GM19043 (cell line): ENCODE measurements around the gene PTPN13.

ENCODE experiments used
- ATAC-seq: cut with Tn5 transposase; IDR thresholded peaks from one replicate; pipeline ENCODE4 v1.9.1; 2021; ENCODE audit warnings: low read depth; ENCODE audit not compliant: unreplicated experiment

PTPN13 gene

DNA sequence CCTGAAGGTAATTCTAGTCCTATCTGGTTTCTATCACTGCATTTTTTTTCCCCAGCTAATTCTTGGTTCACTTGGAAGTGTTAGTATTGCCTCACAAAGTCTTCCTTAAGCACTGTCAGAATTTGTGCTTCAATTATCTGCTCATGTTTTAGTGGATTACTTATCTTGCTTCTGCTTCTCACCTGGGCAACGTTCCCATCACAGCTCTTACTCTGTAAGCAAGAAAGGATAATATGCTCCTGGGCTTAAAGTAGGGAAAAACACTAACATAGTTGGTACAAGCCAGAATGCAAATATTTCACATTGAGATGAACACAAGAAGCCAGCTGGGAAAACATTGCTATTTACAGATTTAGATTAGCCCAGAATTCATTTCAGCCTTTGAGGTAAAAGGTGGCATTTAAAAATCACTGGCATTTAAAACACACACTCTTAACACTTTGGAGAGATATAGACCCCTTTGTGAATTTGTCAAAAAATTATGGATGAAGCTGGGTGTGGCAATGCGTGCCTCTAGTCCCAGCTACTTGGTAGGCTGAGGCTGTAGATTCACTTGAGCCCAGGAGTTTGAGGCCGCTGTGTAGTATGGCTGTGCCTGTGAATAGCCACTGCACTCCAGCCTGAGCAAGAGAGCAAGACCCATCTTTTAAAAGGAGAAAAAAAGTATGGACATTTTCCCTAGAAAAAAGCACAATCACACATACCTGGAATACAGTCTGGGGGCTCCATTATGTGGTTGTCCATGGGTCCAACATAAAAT, 6.6 kb upstream of the PTPN13 start:
- no peak for ATAC-seq

DNA sequence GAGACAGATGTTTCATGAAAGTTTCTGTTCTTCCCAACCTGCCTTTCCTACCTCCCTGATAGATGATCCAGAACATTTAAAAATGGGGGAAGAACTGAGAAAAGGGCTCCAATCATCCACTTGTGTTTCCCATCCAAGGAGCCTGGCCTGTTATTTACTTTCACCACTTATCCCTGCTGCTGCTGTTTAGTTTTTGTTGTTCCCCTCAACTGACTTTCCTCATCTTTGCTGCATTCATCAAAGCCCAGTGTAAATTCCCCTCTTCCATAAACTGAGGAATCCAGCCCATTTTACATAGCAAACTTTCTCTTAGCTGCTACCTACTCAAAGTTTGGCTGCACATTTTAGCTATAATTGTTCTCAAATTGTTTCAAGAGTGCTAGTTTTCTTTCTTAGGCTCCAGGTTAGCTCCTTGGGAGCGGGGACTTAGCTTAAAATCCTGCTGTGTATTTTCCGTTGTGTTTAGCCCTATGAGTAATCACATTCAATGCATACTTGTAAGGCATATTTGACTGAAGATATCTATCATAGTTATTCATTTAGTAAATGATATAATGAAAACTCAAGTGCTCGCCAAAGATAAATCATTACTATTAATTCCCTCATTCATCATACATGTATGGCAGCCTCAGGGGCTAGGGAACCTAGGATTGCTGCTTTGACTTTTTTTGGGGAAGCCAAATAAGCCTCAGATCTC, 1.4 kb upstream of the PTPN13 start:
- no peak for ATAC-seq

DNA sequence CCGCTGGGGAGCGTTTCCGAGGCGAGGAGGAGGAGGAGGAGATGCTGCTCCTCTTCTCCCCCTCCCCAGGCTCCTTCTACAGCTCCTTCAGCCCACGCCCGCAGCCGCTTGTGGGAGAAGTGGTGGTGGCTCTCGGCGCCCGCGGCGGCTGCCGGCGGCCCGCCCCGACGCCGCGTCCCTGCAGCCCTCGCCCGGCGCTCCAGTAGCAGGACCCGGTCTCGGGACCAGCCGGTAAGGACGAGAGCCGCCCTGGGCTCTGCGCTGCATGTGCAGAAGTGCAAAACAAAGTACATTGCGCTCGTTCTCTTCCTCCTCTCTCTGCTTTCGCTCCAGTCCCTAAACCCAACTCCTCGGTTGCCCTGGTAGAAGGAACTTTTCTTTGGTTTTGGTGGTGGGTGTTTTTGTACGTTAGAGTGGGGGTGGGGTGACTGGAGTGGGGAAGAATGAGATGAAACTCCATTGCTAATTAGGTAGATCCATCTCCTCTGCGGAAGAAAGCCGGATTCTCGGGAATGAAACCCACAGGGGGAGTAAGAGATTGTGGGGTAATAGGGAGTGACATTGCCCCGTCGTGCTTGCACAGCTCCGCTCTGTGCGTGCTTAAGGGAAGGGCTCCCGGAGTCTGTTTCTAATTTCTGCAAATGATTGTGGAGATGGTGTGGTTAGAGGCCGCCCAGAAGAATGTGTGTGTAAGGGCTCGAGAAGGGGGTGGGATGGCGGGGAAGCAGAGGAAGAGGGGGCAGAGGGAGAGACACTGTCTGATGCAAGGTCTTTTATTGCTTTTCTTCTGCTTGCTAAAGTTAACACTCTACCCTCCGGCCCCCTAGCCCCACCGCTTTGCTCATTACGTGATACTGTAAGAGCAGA, 677 bp downstream of the PTPN13 start:
- peak; percentile 10 for ATAC-seq

DNA sequence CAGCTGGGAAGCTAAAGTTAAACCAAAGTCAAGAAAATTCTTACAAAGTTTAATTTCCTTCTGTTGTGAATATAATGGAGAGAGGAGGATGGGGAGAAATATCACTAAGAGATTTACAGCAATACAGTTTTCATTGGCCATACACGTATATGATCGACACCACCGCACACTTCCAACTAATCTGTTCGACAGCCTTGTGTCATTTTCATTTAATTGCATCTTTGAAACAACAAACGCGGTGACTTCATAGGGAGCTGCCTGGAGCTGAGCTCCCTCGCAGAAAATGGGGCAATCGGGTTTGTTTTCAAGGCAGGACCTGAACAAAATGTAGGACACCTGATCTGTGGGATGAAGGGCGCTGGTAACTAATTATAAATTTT, 1.3 kb downstream of the PTPN13 start:
- no peak for ATAC-seq

- ATAC-seq, result no peak
Measured at GRCh38 chr4:86596807-86597206, 2.7 kb downstream of the PTPN13 start.

GRCh38 chr4:86600007-86600653, 6.0 kb downstream of the PTPN13 start:
- no peak for ATAC-seq

- no peak for ATAC-seq
Measured at GRCh38 chr4:86603311-86603885, 9.3 kb downstream of the PTPN13 start.

DNA sequence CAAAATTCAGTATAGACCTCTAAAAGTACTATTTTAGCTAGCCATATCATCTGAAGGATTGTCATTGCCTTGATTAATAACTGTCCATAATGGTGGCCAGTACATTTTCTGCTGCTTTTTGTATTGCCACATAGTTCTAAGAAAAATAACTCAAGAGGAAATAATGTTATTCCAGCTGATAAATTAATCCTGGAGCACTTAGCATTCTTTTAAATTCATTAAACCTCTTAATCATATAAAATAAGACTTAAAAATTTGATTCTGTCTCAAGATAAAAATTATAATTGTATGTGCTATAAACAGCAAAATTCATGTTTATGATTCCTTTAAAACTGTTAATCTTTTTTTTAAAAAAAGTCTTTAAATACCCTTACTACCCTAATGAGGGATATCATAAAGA, 12.7 kb downstream of the PTPN13 start:
- no peak for ATAC-seq

DNA sequence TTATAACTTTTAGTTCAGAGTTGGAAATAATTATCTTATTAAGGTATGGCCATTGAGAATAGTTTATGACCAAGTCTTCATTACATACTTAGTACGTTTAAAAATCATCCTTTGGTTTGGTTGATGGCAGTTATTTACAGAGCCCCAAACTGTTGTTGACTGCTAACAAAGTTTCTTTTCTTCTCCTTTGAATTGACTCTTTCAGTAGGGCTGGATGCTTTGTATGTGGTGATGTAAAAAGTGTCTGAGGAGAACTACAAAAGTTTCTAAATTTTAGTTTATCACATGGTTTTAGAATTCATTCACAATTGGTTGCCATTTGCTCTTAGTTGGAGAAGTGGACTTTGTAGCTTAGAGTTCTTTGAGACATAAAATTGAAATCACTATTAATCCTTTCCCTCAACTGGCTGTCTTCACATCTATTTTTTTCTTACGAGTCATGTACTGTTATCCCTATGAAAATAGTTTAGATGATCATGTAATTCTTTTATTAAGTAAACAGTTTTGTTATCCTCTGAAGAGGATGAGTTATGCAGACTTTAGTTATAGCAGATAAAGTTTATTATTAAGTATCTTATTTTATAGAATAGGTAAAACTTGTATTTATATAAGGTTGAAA, 14.8 kb downstream of the PTPN13 start:
- no peak for ATAC-seq

- no peak for ATAC-seq
Measured at GRCh38 chr4:86611757-86612156, 17.6 kb downstream of the PTPN13 start.

DNA sequence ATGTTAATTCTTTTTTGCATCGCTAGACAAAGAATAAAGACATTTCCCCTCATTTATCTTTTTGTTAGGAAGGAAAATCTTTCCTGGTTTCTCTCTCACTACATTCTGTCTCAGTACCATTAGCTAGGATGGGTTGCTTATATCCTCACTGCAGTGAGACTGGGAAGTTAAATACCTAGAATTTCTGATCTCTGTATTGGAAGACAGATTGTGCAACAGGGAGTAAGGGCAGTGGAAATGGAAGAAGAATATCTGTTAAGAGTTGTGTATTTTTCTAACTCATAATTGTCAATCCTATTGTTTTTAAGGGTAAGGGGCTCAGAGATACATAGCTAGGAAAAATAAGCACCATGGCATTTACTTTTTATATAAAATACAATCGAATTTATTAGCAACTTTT, 19.6 kb downstream of the PTPN13 start:
- ATAC-seq, result no peak

- ATAC-seq, result no peak
Measured at GRCh38 chr4:86614865-86615264, 20.8 kb downstream of the PTPN13 start.

DNA sequence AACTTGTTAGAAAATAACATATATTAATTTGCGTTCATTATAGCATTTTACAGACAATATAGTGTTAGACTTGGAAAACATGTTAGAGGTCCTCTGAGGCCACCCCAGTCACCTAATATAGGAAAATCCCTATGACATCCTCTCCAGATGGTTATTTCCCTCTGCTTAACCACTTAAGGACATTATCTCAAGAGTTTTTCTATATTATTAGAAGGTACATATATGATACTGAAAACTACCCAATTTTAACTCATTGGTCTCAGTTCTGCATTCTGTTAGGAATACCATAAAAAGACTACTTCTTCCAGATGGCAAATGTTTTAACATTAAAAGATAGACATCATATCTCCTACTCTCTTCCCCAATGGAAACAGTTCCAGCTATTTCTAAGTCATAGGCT, 21.4 kb downstream of the PTPN13 start:
- no peak for ATAC-seq

GRCh38 chr4:86619656-86620055, 25.5 kb downstream of the PTPN13 start:
- no peak for ATAC-seq

DNA sequence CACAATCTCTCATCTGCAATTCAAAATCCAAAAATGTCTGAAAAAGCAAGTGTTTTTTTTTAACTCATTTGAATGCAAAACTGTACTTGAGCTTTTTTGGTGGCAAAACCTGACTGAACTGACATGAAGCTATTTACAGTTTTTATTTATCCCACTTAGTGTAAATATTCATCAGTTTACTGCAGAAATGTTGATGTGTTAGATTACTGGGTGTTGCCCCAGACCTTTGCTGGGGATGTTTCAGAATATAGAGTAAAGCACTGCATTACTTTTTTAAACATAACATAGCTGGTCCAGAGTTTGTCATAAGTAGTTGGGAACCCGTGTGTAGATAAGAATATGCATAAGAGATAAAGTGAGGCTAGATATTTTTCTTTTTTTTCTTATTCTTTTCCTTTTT, 27.3 kb downstream of the PTPN13 start:
- no peak for ATAC-seq

DNA sequence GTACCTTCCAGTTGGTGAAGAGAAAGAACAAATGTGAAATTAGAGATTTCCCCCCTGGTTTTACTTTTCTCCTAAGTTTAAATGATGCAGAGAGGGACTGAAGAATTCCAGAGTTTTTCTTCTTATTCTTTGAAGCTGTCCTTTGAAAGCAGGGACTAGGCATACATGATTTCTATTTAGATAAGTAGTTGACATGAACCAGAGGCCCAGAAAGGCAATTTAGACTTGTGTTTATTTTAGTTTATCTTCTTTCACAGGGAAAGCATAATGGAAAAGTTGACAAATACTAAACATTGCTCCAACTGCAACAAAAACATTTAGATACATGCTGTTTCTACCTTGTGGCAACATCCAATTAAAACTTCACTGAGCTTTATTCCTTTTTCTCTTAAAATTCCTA, 32.0 kb downstream of the PTPN13 start:
- ATAC-seq, result no peak

GRCh38 chr4:86627462-86628135, 33.5 kb downstream of the PTPN13 start:
- ATAC-seq, result no peak

DNA sequence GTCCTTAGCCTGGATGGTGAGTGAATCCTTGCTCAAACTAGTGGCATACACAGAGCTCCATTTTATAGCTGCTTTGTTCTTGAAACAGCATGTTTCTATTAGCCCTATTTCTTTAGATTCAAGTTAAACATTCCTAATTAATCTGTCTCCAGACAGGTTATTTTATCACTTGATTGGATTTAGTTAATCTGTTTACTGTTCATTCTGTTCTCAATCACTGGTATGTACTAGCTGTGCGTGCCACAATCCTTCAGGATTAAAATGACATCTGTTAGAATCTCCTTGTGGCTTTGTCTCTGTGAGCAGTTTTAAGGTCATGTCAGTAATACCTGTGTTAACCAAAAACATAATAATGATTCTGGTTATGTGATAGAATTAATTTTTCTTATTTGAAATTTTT, 36.5 kb downstream of the PTPN13 start:
- ATAC-seq, result no peak

GRCh38 chr4:86631166-86631565, 37.1 kb downstream of the PTPN13 start:
- ATAC-seq, result no peak

DNA sequence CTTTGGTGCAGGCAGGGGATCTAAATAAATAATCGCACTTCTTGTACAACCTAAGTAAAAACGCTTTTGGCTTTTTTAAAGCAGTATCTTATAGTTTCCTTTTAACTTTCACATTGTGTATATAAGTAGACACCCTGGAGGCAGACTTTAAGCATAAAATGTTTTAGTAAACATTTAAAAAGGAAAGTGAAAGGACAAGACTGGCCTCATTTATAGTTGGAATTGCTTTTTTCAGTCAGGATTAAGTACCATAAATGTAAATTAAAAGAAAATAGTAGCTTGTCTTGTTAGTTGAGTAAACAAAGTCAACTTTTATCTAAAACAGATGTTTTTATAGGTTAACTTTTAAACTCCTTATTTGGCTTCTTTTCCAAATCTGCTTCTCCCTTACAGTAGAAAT, 39.7 kb downstream of the PTPN13 start:
- ATAC-seq, result no peak
